Ishikawa (cell line): Measurements from ENCODE around the gene IL23R.

Experiments
- CEBPB ChIP-seq: IDR thresholded peaks from 2 replicates; pipeline ENCODE4 v1.6.1; 2012
- EGR1 ChIP-seq: IDR thresholded peaks from 2 replicates; pipeline ENCODE4 v1.6.1; 2012
- EP300 ChIP-seq: IDR thresholded peaks from 2 replicates; pipeline ENCODE4 v1.6.1; 2012; ENCODE audit warnings: borderline replicate concordance
- MAX ChIP-seq: IDR thresholded peaks from 2 replicates; pipeline ENCODE4 v1.6.1; 2012
- RAD21 ChIP-seq: IDR thresholded peaks from 2 replicates; pipeline ENCODE4 v1.6.1; 2012; ENCODE audit warnings: low read depth
- TAF1 ChIP-seq: IDR thresholded peaks from 2 replicates; pipeline ENCODE4 v1.6.1; 2012; ENCODE audit warnings: low read depth, mild to moderate bottlenecking
- TCF12 ChIP-seq: IDR thresholded peaks from 2 replicates; pipeline ENCODE4 v1.6.1; 2012; ENCODE audit warnings: low read depth
- TEAD4 ChIP-seq: IDR thresholded peaks from 2 replicates; pipeline ENCODE4 v1.6.1; 2012
- YY1 ChIP-seq: IDR thresholded peaks from 2 replicates; pipeline ENCODE4 v1.6.1; 2012; ENCODE audit warnings: low read depth
- TF ChIP-seq, protein P1 (sequence below): IDR thresholded peaks from 2 replicates; pipeline ENCODE4 v1.6.1; 2012; ENCODE audit warnings: low read depth, mild to moderate bottlenecking
- TF ChIP-seq, protein P2 (sequence below): IDR thresholded peaks from 2 replicates; pipeline ENCODE4 v1.6.1; 2012

DNA sequence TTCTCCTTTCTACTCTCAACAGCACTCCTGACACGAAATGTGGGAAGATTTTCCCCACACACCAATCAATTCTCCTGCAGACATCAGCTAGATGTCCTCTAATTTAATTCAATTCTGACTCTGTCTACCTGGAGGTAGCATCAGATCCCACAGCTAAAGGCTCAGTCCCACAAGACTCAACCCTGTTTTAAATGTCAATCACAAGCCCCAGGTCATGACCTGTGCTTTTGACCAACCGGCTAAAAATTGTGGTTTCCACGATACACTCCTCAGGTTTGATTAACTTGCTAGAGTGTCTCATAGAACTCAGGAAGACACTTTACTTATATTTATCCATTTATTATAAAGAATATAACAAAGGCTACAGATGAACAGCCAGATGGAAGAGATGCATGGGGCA lies 27.4 kb downstream of the IL23R start:
- TF ChIP-seq EP300 = no peak
- no peak for TF ChIP-seq YY1
- TF ChIP-seq EGR1 = no peak
- TF ChIP-seq, protein P1, sequence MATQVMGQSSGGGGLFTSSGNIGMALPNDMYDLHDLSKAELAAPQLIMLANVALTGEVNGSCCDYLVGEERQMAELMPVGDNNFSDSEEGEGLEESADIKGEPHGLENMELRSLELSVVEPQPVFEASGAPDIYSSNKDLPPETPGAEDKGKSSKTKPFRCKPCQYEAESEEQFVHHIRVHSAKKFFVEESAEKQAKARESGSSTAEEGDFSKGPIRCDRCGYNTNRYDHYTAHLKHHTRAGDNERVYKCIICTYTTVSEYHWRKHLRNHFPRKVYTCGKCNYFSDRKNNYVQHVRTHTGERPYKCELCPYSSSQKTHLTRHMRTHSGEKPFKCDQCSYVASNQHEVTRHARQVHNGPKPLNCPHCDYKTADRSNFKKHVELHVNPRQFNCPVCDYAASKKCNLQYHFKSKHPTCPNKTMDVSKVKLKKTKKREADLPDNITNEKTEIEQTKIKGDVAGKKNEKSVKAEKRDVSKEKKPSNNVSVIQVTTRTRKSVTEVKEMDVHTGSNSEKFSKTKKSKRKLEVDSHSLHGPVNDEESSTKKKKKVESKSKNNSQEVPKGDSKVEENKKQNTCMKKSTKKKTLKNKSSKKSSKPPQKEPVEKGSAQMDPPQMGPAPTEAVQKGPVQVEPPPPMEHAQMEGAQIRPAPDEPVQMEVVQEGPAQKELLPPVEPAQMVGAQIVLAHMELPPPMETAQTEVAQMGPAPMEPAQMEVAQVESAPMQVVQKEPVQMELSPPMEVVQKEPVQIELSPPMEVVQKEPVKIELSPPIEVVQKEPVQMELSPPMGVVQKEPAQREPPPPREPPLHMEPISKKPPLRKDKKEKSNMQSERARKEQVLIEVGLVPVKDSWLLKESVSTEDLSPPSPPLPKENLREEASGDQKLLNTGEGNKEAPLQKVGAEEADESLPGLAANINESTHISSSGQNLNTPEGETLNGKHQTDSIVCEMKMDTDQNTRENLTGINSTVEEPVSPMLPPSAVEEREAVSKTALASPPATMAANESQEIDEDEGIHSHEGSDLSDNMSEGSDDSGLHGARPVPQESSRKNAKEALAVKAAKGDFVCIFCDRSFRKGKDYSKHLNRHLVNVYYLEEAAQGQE = no peak
- TF ChIP-seq TCF12 = no peak
- no peak for TF ChIP-seq TEAD4
- TF ChIP-seq RAD21 = no peak
- TF ChIP-seq MAX = no peak
- no peak for TF ChIP-seq TAF1
- no peak for TF ChIP-seq CEBPB
- TF ChIP-seq, protein P2, sequence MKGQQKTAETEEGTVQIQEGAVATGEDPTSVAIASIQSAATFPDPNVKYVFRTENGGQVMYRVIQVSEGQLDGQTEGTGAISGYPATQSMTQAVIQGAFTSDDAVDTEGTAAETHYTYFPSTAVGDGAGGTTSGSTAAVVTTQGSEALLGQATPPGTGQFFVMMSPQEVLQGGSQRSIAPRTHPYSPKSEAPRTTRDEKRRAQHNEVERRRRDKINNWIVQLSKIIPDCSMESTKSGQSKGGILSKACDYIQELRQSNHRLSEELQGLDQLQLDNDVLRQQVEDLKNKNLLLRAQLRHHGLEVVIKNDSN = no peak
